GM10266 (cell line): ENCODE measurements around the gene PHF12.
A peak's percentile ranks its signal among the peaks of the same experiment; 100 is the strongest.

Experiments used
- DNase-seq: peaks from one replicate; pipeline ENCODE4 v3.0.0; 2012; ENCODE audit errors: extremely low spot score
- CTCF ChIP-seq: IDR thresholded peaks from 2 replicates; pipeline ENCODE4 v1.5.1; 2012; ENCODE audit warnings: mild to moderate bottlenecking, low read depth; ENCODE audit not compliant: control insufficient read depth, insufficient read depth; ENCODE audit errors: missing control alignments

PHF12 gene

GRCh38 chr17:28917029-28917428, 34.3 kb downstream of the PHF12 start:
- DNase-seq = no peak
- TF ChIP-seq CTCF = no peak

- DNase-seq = no peak
- TF ChIP-seq CTCF = peak; percentile 63
Measured at GRCh38 chr17:28916302-28916934, 34.9 kb downstream of the PHF12 start.

GRCh38 chr17:28912938-28913333, 38.4 kb downstream of the PHF12 start:
- DNase-seq = no peak
- TF ChIP-seq CTCF = no peak

GRCh38 chr17:28912281-28912937, 38.9 kb downstream of the PHF12 start:
- TF ChIP-seq CTCF = no peak
- no peak for DNase-seq

GRCh38 chr17:28911411-28912045, 39.8 kb downstream of the PHF12 start:
- DNase-seq = no peak
- no peak for TF ChIP-seq CTCF

GRCh38 chr17:28910534-28910933, 40.8 kb downstream of the PHF12 start:
- no peak for TF ChIP-seq CTCF
- DNase-seq = no peak

GRCh38 chr17:28908640-28909167, 42.6 kb downstream of the PHF12 start:
- no peak for TF ChIP-seq CTCF
- DNase-seq = no peak
